HG03457 (cell line): ENCODE measurements around the gene ASIC4.

ENCODE experiments used
- ATAC-seq: cut with Tn5 transposase; IDR thresholded peaks from one replicate; pipeline ENCODE4 v1.9.1; 2021; ENCODE audit warnings: moderate number of reproducible peaks; ENCODE audit not compliant: unreplicated experiment

Gene ASIC4

GRCh38 chr2:219513787-219514186 lies 495 bp upstream of the ASIC4 start:
- ATAC-seq = no peak

DNA sequence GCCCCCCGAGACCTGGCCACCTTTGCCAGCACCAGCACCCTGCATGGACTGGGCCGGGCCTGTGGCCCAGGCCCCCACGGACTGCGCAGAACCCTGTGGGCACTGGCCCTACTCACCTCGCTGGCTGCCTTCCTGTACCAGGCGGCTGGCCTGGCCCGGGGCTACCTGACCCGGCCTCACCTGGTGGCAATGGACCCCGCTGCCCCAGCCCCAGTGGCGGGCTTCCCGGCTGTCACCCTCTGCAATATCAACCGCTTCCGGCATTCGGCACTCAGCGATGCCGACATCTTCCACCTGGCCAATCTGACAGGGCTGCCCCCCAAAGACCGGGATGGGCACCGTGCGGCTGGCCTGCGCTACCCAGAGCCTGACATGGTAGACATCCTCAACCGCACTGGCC lies 554 bp downstream of the ASIC4 start:
- no peak for ATAC-seq

DNA sequence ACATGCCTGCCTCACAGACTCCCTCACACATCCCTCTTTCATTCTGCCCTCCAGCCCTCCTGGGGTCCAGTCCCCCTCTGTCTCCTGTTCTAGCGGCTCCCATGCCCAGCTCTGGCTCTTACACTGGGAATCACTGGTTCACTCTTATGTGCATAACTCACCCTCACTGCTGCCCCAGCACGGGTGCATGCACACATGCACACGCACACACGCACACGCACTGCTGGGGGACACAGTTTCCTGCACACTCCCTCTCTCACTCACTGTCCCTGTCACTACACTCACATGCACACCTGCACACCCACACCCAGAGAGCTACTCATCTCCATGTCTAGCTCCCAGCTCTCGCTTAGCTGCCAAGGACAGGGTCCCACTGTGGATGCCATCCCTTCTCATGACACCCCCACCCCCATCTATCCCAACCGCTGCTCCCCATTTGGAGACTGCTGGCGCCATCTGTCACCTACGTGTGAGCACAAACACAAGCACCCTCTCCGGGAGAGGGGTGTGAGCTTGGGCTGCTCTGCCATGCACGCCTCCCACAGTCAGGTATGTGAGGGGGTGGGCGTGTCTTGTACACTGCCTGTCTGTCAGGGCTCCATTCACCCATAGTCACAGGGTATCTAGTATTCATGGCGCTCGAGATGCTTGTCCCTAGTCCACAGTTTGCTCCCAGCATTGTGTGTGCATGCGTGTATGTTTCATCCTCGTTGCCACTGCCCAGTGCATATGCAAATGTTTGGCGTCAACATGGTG lies 1.8 kb downstream of the ASIC4 start:
- no peak for ATAC-seq

DNA sequence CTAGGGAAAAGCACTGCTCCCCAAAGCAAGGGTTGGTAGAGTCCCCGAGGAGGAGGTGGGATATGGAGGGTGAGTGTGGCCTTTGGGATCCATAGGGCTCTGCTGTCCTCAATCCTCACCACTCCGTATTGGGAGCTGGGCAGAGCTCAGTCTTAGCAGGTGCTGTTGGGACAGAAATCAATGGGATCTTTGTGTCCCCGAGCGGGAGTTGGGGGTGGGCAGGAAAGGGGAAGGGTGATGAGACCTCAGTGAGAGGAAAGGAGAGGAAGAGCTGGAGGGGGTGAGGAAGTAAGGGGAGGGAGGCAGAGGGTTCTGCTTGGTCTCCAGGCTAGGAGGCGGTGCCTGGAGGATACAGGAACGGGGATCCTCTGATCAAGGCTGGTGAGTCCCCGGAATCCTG lies 2.6 kb downstream of the ASIC4 start:
- no peak for ATAC-seq

DNA sequence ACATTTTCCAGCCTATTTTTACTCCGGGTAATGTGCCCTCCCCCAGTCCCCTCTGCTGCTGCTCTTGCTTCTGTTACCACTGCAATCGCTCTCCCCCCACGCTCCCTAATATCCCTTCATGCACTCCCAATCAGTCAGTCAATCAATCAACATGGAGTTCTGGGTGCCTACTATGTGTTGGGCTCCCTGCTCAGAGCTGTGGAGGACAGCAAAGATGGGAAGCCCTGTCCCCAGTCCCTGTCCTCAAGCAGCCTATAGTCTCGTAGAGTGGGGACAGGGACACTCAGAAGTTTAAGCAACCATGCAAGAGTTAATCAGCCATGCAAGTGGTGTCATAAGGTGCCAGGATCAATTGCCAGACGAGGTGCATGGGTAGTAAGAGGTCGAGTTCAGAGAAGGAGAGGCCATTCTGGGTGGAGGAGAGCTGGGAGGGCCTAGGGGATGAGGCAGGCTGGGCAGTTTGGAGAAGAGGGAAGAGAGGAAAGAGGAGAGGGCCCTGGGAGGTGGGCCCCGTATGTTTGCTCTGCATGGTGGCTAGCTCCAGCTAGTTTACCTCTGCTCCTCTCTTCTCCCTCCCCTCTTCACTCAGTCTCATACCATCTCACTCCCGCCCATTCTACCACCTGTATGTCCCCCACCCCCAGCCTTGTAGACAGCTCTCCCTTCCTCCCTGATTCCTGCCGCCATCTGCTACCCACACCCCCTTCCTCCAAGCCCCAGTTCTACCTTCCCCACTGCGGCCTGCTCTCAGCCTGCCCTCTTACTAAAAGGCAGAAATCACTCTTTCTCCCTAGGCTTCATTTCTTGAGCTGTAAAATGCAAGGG lies 3.9 kb downstream of the ASIC4 start:
- no peak for ATAC-seq

GRCh38 chr2:219519526-219519916 lies 5.2 kb downstream of the ASIC4 start:
- ATAC-seq = no peak

GRCh38 chr2:219520079-219520478 lies 5.8 kb downstream of the ASIC4 start:
- no peak for ATAC-seq

DNA sequence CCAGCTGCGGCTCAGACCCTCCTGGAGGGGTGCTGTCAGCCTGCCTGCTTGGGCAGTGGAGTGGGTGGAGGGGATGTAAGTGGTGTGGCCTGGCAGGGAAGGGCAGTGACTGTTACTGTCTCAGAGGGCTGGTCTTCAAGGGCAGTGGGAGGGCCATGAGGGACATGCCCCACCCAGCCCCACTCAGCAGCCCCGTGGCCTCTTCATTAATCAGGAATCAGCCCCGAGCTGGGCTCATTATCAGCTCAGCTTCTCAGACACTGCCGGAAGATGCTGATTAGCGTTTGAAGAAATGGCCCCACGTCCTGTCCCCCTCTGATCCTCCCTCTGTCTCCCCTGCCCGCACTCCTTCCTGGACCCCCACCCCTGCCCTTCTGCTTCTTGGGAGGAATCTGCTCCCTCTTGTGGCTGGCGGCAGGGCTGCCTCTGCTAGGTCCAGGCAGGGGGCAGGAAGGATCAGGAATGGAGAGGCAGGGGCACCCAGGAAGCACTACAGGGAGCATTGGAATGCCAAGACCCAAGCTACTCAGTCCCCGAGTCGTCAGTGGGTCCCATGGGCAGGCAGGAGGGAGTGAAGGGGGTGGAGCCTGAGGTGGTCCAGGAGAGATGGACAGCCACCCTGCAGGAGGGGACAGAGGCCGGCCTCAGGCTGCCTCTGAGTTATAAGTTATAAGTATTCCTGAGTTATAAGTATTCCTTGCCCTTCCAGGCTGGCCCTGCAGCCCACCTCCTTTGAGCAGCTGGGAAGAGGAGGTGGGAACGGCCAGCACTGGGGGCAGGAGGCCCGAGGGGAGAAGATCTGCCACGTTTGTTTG lies 7.0 kb downstream of the ASIC4 start:
- ATAC-seq = no peak

GRCh38 chr2:219522111-219523030 lies 8.1 kb downstream of the ASIC4 start:
- no peak for ATAC-seq

- ATAC-seq = no peak
Observed at GRCh38 chr2:219523031-219523671, 8.9 kb downstream of the ASIC4 start.

DNA sequence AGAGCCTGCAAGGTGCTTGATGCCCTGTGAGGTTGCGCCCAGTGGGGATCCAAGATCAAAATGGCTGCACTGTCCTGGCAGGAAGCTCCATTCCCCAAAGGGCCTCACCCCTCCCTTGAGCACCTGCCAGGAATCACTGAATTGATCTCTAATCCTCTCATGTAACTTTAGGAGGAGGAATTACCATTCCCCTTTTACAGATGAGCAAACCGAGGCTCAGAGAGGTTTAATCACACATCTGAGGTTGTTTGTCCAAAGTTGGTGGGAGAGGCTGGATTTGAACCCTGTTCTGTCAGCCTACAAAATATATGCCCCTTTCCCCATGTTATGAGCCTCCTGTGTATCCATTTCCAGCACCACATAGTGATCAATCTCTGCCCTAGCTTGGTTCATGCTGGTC lies 10.5 kb downstream of the ASIC4 start:
- ATAC-seq = no peak

DNA sequence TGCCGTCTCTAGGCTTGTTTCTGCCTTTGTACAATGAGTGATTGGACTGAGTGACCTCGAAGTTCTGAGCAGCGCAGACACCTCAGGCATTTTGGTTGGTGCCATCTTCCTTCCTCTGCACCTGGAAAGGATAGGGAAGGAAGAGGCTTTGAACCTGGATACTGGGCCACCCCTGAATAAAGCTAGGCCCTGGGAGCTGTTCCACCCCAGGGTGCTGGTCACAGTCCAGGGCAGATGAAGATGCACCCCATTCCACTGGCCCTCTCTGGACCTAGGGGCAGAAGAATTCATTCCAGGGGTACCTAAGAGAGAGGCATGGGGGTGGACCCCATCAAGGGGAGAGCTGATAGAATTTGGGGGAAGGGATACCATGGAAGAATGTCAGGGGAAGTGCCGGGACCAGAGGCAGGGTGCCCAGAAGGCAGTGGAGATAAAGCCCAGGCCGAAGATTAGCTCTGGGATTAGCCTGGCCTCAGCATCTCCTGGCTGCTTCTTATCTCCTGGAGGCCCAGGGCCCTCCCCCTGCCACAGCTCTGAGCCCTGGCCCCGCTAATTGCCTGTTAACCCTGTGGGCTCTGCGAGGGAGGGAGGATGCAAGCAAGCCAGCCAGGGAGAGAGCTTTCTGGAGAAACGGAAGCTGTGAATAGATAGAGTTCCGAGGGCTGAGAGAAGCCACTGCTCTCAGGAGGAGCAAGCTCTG lies 11.4 kb downstream of the ASIC4 start:
- ATAC-seq = no peak

DNA sequence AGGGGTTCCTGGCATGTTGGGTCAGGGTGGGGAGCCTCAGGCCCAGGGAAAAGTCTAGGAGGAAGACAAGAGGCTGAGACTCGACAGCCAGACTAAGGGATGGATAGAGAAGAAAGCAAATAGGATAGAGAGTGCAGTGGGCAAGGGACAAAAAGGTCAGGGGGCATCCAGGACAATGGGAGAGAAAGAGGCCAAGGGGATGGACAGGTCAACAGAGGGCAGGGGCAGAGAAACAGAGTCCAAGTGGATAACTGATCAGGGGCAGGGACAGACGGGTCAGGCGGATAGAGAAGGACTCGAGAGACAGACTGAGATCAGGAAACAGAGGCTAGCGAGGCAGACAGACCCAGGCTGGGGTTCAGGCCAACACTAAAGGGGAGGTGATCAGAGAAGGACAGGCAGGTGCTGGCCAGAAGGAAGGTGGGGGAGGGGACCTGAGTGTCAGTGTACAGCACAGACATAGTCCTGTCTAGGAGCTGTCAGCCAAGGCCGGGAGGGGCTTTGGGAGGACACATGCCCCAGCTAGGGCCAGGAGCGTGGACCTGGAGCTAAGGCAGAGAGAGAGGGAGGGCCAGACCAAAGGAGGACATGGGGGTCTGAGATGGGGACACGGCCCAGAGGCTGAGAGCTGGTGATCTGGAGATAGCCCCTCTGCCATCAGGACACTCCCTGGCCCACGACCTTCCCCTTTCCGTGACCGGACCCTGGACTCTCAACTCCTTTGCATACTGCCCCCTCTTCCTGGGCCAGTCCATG lies 12.2 kb downstream of the ASIC4 start:
- no peak for ATAC-seq

GRCh38 chr2:219527076-219527394 lies 12.8 kb downstream of the ASIC4 start:
- ATAC-seq = no peak

DNA sequence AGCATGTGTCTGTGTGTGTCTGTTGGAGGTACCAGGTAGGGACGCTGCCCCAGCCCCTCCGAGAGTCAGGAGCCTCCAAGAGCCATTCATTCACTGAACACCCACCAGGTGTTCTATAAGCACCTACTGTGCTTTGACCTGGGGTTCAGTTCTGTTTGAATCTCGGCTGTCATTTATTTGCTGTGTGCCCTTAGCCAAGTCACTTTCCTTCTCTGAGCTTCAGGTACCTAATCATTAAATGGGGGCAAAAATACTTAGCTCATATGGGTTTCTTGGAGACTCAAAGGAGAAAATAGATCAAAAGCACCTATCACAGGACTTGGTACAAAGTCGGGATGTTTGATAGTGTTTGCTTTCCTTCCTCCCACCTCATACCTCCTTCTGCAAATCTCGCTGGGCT lies 13.2 kb downstream of the ASIC4 start:
- ATAC-seq = no peak

- peak; percentile 73 for ATAC-seq
Observed at GRCh38 chr2:219530048-219530963, 16.0 kb downstream of the ASIC4 start.

- ATAC-seq = no peak
Observed at GRCh38 chr2:219531639-219532377, 17.5 kb downstream of the ASIC4 start.
